SIG-M5 treated with dmso at 0.1 percent for 504 hours (cell line): ENCODE data around the gene DLGAP1.
A peak's percentile ranks its signal among the peaks of the same experiment; 100 is the strongest.
"Not testable (repeated sequence)": the region's sequence is repeated elsewhere in the genome, so short reads cannot be mapped to it uniquely, and the experiment has no call there.

Experiments
- DNase-seq: peaks from one replicate; lab custom pipeline; 2025; ENCODE audit not compliant: unreplicated experiment; lab: John Stamatoyannopoulos, UW

DLGAP1 gene

DNA sequence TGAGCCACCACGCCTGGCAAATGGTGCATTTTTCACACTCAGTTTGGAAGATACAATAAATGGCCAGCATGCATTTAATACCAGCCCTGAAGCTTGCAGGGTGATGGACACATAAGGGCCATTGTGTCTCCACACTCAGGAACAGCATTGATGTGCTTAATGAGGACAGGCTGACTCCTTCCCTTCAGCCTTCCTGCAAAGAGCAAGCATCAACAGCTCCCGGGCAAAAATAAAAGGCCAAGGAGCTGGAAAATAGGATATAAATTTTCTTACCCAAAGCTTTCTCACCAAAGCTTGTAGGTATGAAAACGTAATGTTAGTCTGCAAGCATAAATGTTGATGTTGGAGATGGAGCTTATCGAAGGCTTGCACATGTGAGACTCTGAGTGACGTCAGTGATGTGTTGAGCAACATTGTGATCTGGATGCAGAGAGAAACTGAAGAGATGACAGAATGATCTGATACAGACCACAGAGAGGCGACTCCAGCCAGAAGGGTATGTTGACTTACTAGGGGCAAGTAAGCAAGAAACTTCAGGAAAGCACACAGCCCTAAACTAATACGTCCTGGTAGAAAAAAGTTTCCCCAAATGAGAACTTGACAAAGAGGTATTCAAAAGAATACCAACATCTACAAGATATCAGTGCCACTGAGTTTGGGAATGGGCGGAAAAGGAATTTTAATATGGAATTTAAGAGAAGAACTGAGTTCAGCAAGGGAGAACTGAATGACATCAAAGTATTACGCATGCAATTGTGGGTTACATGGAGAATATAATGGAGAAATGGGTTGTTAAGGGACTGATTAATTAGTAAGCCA, 748.6 kb downstream of the DLGAP1 start:
- peak; percentile 27 for DNase-seq

DNA sequence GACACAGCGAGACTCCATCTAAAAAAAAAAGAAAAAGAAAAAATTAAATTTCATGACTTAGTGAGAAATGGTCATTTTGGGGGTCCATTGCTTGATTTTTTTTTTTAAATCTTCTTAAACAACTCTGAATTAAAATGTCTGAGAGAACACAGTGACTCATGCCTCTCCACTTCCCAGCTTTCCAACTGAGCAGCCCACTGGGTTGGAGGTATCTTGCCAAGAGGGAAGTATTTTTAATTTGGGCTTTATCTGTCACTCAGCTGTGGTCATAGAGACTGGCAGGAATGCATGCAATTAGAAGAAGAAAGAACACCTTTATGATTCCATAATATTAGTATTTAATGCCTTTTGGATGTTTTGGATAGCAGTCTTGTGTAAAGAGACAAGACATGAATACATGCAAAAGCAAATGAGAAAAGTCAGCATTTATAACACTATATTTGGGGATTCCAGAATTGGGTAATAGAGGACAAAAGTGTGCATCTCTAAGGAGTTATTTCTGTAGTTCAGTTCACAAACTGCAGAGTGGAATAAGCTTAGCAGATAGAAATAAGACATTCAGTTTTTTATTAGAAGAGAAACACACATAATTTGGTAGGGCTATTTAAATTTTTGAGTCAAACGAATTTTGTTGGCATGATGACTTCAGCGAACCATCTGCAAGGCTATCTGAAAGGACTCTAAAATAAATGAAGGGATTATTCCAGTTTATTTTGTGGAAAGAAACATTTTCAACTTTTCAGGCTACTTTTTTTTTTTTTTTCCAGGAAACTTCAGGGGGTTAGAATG, 750.4 kb downstream of the DLGAP1 start:
- DNase-seq, result no peak

GRCh38 chr18:3703732-3704176, 751.4 kb downstream of the DLGAP1 start:
- peak; percentile 62 for DNase-seq

DNA sequence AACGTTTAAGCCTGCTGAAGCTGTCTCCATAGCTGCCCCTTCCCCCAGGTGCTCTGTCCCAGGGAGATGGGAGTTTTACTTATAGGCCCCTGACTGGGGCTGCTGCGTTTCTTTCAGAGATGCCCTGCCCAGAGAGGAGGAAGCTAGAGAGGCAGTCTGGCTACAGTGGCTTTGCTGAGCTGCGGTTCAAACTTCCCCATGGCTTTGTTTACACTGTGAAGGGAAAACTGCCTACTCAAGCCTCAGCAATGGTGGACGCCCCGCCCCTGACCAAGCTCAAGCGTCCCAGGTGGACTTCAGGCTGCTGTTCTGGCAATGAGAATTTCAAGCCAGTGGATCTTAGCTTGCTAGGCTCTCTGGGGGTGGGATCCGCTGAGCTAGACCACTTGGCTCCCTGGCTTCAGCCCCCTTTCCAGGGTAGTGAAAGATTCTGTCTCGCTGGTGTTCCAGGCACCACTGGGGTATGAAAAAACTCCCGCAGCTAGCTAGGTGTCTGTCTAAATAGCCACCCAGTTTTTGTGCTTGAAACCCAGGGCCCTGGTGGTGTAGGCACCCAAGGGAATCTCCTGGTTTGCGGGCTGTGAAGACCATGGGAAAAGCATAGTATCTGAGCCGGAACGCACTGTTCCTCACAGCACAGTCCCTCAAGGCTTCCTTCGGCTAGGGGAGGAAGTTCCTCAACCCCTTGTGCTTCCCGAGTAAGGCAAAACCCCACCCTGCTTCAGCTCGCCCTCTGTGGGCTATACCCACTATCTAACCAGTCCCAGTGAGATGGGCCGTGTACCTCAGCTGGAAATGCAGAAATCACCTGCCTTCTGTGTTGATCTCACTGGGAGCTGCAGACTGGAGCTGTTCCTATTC, 755.2 kb downstream of the DLGAP1 start:
- peak; percentile 31 for DNase-seq

DNA sequence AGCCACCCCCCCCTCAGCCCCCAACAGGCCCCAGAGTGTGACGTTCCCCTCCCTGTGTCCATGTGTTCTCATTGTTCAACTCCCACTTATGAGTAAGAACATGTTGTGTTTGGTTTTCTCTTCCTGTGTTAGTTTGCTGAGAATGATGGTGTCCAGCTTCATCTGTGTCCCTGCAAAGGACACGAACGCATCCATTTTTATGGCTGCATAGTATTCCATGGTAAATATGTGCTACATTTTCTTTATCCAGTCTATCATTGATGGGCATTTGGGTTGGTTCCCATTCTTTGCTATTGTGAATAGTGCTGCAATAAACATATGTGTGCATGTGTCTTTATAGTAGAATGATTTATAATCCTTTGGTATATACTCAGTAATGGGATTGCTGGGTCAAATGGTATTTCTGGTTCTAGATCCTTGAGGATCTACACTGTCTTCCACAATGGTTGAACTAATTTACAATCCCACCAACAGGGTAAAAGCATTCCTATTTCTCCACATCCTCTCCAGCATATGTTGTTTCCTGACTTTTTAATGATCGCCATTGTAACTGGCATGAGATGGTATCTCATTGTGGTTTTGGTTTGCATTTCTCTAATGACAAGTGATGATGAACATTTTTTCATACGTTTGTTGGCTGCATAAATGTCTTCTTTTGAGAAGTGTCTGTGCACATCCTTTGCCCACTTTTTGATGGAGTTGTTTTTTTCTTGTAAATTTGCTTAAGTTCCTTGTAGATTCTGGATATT, 760.9 kb downstream of the DLGAP1 start:
- DNase-seq, result not testable (repeated sequence)

GRCh38 chr18:3693410-3693809, 761.7 kb downstream of the DLGAP1 start:
- DNase-seq, result no peak

GRCh38 chr18:3692691-3693090, 762.4 kb downstream of the DLGAP1 start:
- no peak for DNase-seq

GRCh38 chr18:3692113-3692621, 762.9 kb downstream of the DLGAP1 start:
- no peak for DNase-seq

- DNase-seq, result no peak
Observed at GRCh38 chr18:3691705-3692104, 763.4 kb downstream of the DLGAP1 start.

DNA sequence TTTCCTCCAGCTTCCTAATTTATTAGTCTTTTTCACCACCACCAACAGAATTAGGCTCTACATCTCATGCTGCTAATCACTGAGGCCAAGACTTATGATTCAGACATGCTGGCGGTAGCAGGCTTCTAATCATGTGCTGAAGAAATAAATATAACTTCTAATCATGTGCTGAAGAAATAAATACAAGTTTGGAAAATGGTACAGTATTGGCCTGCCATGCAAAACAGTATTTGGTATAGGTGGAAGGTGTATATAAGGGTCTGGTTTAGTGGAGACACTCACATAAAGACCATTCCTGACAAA, 764.4 kb downstream of the DLGAP1 start:
- DNase-seq, result no peak

- DNase-seq, result peak; percentile 41
Observed at GRCh38 chr18:3689986-3690763, 764.9 kb downstream of the DLGAP1 start.

- DNase-seq, result no peak
Observed at GRCh38 chr18:3689091-3689490, 766.0 kb downstream of the DLGAP1 start.

- DNase-seq, result no peak
Observed at GRCh38 chr18:3688690-3689089, 766.4 kb downstream of the DLGAP1 start.

DNA sequence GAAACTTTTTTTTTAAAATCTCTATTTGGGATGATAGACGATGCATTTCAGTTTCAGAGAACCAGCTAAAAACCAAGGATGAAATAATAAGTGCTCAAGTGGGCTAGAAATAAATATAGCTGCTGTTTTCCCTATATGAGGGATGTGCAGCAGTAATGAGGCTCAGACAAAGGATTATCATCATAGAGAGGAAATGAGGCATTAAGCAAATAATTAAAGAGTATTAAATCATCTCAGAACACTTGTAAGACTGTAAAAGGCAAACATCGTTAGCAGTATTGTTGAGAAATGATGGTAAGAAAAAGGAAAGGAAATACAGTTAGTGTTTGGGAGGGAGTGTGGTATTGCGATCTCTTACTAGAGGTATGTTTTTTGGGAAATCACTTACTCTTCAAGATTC, 771.6 kb downstream of the DLGAP1 start:
- no peak for DNase-seq

DNA sequence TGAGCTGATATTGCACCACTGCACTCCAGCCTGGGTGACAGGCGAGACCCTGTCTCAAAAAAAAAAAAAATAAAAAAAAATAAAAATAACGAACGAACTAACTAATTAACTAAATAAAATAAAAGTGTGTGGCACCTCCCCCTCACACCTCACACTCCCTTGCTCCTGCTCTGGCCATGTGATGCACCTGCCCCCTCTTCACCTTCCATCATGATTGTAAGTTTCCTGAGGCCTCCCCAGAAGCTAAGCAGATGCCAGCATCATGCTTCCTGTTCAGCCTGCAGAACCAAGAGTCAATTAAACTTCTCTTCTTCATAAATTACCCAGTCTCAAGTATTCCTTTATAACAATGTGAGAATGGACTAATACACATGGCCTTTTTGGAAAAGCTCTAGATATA, 773.0 kb downstream of the DLGAP1 start:
- no peak for DNase-seq

- DNase-seq, result peak; percentile 31
Observed at GRCh38 chr18:3679241-3679640, 775.9 kb downstream of the DLGAP1 start.

DNA sequence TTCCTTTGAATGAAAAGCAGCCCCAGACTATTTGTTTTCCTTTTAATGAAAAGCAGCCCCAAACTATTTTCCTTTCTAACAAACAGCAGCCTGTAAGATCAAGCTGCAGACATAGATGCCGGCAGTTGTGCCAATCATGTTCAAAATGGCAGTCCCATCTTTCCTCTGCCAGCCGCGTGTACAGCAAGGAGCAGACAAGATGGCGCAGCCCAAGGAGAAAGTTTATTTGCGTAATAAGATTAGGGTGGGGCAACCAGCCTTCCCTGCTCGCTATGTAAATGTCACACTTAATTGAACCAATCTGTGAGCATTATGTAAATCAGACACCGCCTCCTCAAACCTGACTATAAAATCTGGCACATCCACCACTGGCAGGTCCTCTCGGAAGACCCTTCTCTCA, 779.1 kb downstream of the DLGAP1 start:
- no peak for DNase-seq

DNA sequence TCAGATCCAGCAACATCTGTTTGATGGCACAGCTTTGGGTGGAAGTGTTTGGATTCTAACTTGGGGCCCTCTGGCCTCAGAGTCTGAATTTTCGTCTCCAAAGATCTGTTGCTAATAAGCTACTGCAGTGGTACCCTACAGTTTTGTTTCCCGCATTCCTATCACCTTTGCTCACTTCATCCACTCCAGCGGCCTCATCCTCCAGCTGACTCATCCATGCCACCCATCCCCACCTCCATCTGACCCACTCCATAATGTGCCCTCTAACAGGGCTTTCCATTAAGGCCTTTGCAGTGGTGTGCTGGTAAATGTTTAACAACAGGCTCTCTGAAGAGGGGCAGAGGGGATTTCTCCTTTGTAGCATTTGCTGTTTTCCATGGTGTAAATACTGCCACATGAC, 779.7 kb downstream of the DLGAP1 start:
- DNase-seq, result no peak

- DNase-seq, result no peak
Observed at GRCh38 chr18:3671176-3671575, 783.9 kb downstream of the DLGAP1 start.

DNA sequence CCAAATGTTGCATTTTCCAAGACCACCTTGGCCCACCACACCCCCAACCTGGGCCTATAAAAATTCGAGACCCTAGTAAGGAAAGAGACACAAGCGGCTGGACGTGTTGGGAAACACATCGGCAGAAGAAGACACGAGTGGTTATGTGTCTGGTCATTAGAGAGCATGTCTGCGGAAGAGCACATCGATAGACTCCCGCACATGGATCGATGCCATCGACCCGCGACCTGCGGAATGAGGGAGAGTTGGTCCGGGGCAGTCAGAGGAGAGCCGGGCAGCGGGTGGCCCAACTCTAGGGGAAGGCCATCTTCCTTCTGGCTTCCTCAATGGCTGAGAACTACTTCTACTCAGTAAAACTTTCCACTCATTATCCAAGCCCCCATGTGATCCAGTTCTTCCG, 785.7 kb downstream of the DLGAP1 start:
- DNase-seq, result no peak
